Measurements from ENCODE around the gene HINT1.

HINT1 gene

GRCh38 chr5:131109540-131110255 lies 55.4 kb downstream of the HINT1 start:
- peak; percentile 57 for DNase-seq
